CD4-positive, CD25-positive, alpha-beta regulatory T cell (primary cell): Measurements from ENCODE around the gene MEPE. TPM values are rescaled to one million over a fixed set of nuclear protein-coding genes. Genes with fewer than 3 reads are reported as not detected.

Experiments used
- ATAC-seq, 2 donors: fragments of 150-1000 bp; cut with Tn5 transposase; one replicate each; pipeline ENCODE4 v1.10.0; 2021; ENCODE audit warnings: low read depth in 2 of 2, moderate number of reproducible peaks in 2 of 2, moderate library complexity in 1 of 2
- DNase-seq, 3 donors: peaks; one replicate each; pipeline versions ENCODE4 v3.0.0 to v3.0.0-alpha.2; 2012 to 2022; ENCODE audit warnings: mixed read lengths in 1 of 3
- H3K27ac ChIP-seq: one replicate; pipeline ENCODE4 v1.7.0; 2013; ENCODE audit warnings: mild to moderate bottlenecking, low read length; ENCODE audit not compliant: insufficient read depth, poor library complexity, severe bottlenecking
- H3K27me3 ChIP-seq: one replicate; pipeline ENCODE4 v1.7.0; 2013; ENCODE audit warnings: low read length; ENCODE audit not compliant: control insufficient read depth, insufficient read depth
- H3K36me3 ChIP-seq: one replicate; pipeline ENCODE4 v1.7.0; 2013; ENCODE audit warnings: mild to moderate bottlenecking, low read length, moderate library complexity; ENCODE audit not compliant: control insufficient read depth, insufficient read depth
- H3K4me1 ChIP-seq: 2 replicates; pipeline ENCODE4 v1.7.0; 2013; ENCODE audit warnings: mild to moderate bottlenecking, low read length; ENCODE audit not compliant: insufficient read depth, control insufficient read depth, poor library complexity, severe bottlenecking
- H3K4me3 ChIP-seq: one replicate; pipeline ENCODE4 v1.7.0; 2013; ENCODE audit warnings: low read depth, mild to moderate bottlenecking, low read length, moderate library complexity
- H3K9me3 ChIP-seq, 2 experiments: 1 replicate in 1 of 2; 2 replicates in 1 of 2; pipeline ENCODE4 v1.7.0; 2013; ENCODE audit warnings: low read length in 2 of 2, mild to moderate bottlenecking in 1 of 2, moderate library complexity in 1 of 2; ENCODE audit not compliant: control insufficient read depth in 2 of 2
- H3K27ac Mint-ChIP-seq, 3 donors: one replicate each; pipeline ENCODE4 v1.8.0; 2020 to 2022; ENCODE audit warnings: mild to moderate bottlenecking in 3 of 3, mixed read lengths in 3 of 3, moderate library complexity in 2 of 3
- H3K27me3 Mint-ChIP-seq: one replicate; pipeline ENCODE4 v1.8.0; 2022; ENCODE audit warnings: mild to moderate bottlenecking, mixed read lengths
- H3K36me3 Mint-ChIP-seq: one replicate; pipeline ENCODE4 v1.8.0; 2020; ENCODE audit warnings: mixed read lengths
- H3K4me1 Mint-ChIP-seq, 4 donors: one replicate each; pipeline ENCODE4 v1.8.0; 2020 to 2022; ENCODE audit warnings: mixed read lengths in 4 of 4, mild to moderate bottlenecking in 1 of 4
- H3K4me3 Mint-ChIP-seq, 4 donors: one replicate each; pipeline ENCODE4 v1.8.0; 2020 to 2022; ENCODE audit warnings: mild to moderate bottlenecking in 4 of 4, mixed read lengths in 4 of 4, moderate library complexity in 3 of 4
- H3K9me3 Mint-ChIP-seq, 7 donors: one replicate each; pipeline ENCODE4 v1.8.0; 2020 to 2022; ENCODE audit warnings: mixed read lengths in 7 of 7, mild to moderate bottlenecking in 3 of 7, moderate library complexity in 2 of 7
- polyA plus RNA-seq, 4 donors: library from polyadenylated mRNA; unstranded; fragments of 300-500 nt; fragmentation: Illumina TruSeq; gene quantifications; one replicate each; pipeline ENCODE4 v1.2.3, GENCODE V29; 2021
- total RNA-seq: library from RNA; stranded (reverse); gene quantifications from one replicate; pipeline ENCODE4 v1.2.3, GENCODE V29; 2022

Gene MEPE
- total and polyA plus RNA-seq, 5 donors from 2014 or later = not detected

DNA sequence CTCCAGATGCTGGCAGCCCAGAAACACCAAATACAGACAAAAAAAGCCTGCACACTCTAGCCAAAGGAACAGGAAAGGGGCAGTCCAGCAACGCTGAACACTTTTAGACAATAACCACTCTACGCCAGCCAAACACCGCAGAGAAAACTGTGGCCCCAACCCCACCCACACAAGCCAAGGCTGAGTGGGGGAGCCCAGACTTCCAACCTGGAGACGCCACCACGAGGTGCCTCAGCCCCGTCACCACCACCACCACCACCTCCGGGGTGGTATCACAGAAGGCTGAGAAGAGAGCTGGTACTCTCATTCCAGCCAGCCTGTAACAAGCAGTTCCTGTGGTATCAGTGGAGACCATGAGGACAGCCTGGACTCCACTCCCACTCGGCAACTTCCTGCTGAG, 22.8 kb downstream of the MEPE start:
- Mint-ChIP-seq H3K27me3 (peaks cover 25% of the 10 kb centered on the region), H3K4me3 (no peak overlapping the region)
- H3K4me3 ChIP-seq = no peak overlapping the region

DNA sequence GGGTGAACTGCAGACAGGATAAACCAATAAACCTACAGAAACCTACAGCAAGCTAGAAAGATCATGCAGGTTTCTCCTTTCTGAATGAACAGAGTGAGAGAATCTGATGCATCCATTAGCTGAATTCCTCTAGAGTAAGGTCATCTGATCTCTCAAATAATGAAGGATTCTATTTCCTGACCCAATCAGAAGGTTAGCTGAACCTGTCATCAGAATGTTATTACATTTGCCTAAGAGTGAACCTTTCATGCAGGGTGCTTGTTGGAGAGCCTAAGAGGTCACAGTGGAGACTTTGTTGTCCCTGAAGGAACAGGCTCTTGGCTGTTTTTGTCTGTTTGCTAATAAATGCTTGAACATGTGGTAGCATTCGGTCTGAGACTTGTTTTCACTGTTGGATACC, 24.0 kb downstream of the MEPE start:
- H3K4me3 ChIP-seq = no peak overlapping the region
- Mint-ChIP-seq H3K27ac (no peak overlapping the region), H3K4me3 (no peak overlapping the region), H3K36me3 (no peaks in the 10 kb centered on the region), H3K27me3 (peaks cover 25% of the 10 kb centered on the region), H3K4me1 (no peaks in the 10 kb centered on the region), H3K9me3 (peaks cover 0 to 2% (median 0%) of the 10 kb centered on the region in 7 donors)
- ATAC-seq (no peak), DNase-seq (no peak)
- no peaks in the 10 kb centered on the region for H3K9me3 ChIP-seq
- no peaks in the 10 kb centered on the region for H3K4me1 ChIP-seq
- H3K27me3 ChIP-seq = peaks cover 13% of the 10 kb centered on the region
- no peak overlapping the region for H3K27ac ChIP-seq
- no peaks in the 10 kb centered on the region for H3K36me3 ChIP-seq

More for the DNA sequence above, 22.8 kb downstream of the MEPE start:
- no peak overlapping the region for H3K27ac Mint-ChIP-seq
- H3K9me3 ChIP-seq = no peaks in the 10 kb centered on the region
- H3K4me1 Mint-ChIP-seq = no peaks in the 10 kb centered on the region
- peaks cover 0 to 2% (median 0%) of the 10 kb centered on the region in 7 donors for H3K9me3 Mint-ChIP-seq
- ATAC-seq (no peak), DNase-seq (no peak)
- H3K36me3 Mint-ChIP-seq = no peaks in the 10 kb centered on the region
- H3K4me1 ChIP-seq = no peaks in the 10 kb centered on the region
- peaks cover 13% of the 10 kb centered on the region for H3K27me3 ChIP-seq
- H3K27ac ChIP-seq = no peak overlapping the region
- no peaks in the 10 kb centered on the region for H3K36me3 ChIP-seq

DNA sequence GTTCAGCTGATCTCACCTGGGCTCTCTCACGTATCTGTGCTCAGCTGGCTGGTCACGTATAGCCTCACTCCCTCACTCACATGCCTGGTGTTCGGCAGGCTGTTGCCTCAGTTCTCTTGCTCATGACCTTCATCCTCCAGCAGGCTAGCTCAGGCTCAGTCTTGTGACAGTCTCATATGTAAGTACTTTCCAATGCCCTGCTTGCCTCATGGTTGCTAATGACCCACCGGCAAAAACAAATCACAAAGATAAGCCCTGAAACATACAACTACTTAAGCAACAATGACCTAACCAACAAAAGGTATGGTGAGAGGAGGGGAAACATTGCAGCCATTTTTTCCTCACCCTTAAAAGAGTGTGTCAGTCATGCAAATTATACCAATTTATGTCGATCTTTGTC, 25.0 kb downstream of the MEPE start:
- Mint-ChIP-seq H3K4me1 (no peaks in the 10 kb centered on the region), H3K27me3 (peaks cover 25% of the 10 kb centered on the region), H3K27ac (no peak overlapping the region), H3K4me3 (no peak overlapping the region), H3K9me3 (peaks cover 0 to 2% (median 0%) of the 10 kb centered on the region in 7 donors), H3K36me3 (no peaks in the 10 kb centered on the region)
- no peak for DNase-seq
- Histone ChIP-seq H3K27me3 (peaks cover 13% of the 10 kb centered on the region), H3K9me3 (no peaks in the 10 kb centered on the region), H3K4me3 (no peak overlapping the region), H3K4me1 (no peaks in the 10 kb centered on the region), H3K36me3 (no peaks in the 10 kb centered on the region), H3K27ac (no peak overlapping the region)
- ATAC-seq = no peak

DNA sequence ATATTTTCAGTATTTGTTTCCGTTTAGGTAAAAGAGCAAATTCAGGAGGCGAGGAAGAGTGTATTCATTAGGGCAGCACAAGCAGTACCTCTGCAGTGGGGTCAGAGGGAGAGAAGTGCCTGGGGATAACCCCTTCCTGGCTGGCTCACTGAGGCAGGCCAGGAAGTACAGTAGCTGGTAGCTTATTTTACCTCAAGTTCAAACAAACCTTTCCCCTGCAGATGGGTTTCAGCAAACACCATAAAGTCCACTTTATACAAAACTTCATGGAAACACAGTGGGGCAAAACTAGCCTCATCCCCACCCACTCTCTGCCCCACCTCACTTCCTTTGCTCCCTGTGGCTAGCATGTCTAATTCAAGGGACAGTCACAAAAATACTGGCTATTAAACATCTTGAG, 29.5 kb downstream of the MEPE start:
- no peaks in the 10 kb centered on the region for H3K36me3 ChIP-seq
- H3K4me1 ChIP-seq = no peaks in the 10 kb centered on the region
- DNase-seq = no peak
- peaks cover 0 to 2% (median 0%) of the 10 kb centered on the region in 7 donors for H3K9me3 Mint-ChIP-seq
- H3K4me3 Mint-ChIP-seq = no peak overlapping the region
- ATAC-seq = no peak
- no peak overlapping the region for H3K27ac ChIP-seq
- peaks cover 5% of the 10 kb centered on the region for H3K27me3 ChIP-seq
- no peak overlapping the region for H3K27ac Mint-ChIP-seq
- H3K4me3 ChIP-seq = no peak overlapping the region
- no peaks in the 10 kb centered on the region for H3K4me1 Mint-ChIP-seq
- H3K9me3 ChIP-seq = no peaks in the 10 kb centered on the region
- H3K27me3 Mint-ChIP-seq = peaks cover 12% of the 10 kb centered on the region
- H3K36me3 Mint-ChIP-seq = no peaks in the 10 kb centered on the region

DNA sequence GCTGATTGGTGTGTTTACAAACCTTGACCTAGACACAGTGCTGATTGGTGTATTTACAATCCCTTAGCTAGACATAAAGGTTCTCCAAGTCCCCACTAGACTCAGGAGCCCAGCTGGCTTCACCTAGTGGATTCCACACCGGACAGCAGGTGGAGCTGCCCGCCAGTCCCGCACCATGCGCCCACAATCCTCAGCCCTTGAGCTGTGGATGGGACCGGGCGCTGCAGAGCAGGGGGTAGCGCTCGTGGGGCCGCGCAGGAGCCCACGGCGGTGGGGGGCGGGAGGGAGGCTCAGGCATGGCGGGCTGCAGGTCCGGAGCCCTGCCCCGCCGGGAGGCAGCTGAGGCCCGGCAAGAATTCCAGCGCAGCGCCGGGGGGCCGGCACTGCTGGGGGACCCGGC, 30.7 kb downstream of the MEPE start:
- no peaks in the 10 kb centered on the region for H3K36me3 Mint-ChIP-seq
- H3K9me3 ChIP-seq = no peaks in the 10 kb centered on the region
- H3K36me3 ChIP-seq = no peaks in the 10 kb centered on the region
- peaks cover 21% of the 10 kb centered on the region for H3K27me3 Mint-ChIP-seq
- ATAC-seq = no peak
- no peaks in the 10 kb centered on the region for H3K4me1 ChIP-seq
- no peaks in the 10 kb centered on the region for H3K4me1 Mint-ChIP-seq
- no peak overlapping the region for H3K4me3 ChIP-seq
- no peak overlapping the region for H3K27ac ChIP-seq
- no peaks in the 10 kb centered on the region for H3K9me3 Mint-ChIP-seq
- no peak overlapping the region for H3K27ac Mint-ChIP-seq
- H3K4me3 Mint-ChIP-seq = no peak overlapping the region
- peaks cover 6% of the 10 kb centered on the region for H3K27me3 ChIP-seq
- no peak for DNase-seq

DNA sequence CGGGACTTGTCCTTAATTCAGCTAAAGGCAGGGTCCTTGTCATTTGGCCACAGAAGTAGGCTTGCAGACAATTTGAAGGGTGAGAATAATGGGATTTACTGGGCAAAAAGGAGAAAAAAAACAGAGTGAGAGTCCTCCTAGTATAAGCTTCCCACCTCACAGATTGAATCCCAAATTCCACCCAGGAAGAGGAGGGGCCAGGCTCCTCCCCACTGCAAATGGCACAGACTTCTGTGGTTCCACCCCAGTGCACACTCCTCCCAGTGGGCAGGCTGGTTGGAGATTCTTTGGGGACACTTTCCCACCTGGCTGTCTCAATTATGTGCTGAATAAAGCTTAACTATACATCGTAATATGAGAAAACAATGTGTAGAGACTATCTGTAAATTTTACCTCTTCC, 31.6 kb downstream of the MEPE start:
- no peak overlapping the region for H3K4me3 ChIP-seq
- DNase-seq = no peak
- Mint-ChIP-seq H3K27me3 (peaks cover 17% of the 10 kb centered on the region), H3K36me3 (no peaks in the 10 kb centered on the region), H3K9me3 (no peaks in the 10 kb centered on the region), H3K27ac (no peak overlapping the region), H3K4me1 (no peaks in the 10 kb centered on the region), H3K4me3 (no peak overlapping the region)
- H3K27me3 ChIP-seq = peaks cover 6% of the 10 kb centered on the region
- no peak overlapping the region for H3K27ac ChIP-seq
- no peak for ATAC-seq
- no peaks in the 10 kb centered on the region for H3K9me3 ChIP-seq
- no peaks in the 10 kb centered on the region for H3K36me3 ChIP-seq
- no peaks in the 10 kb centered on the region for H3K4me1 ChIP-seq

DNA sequence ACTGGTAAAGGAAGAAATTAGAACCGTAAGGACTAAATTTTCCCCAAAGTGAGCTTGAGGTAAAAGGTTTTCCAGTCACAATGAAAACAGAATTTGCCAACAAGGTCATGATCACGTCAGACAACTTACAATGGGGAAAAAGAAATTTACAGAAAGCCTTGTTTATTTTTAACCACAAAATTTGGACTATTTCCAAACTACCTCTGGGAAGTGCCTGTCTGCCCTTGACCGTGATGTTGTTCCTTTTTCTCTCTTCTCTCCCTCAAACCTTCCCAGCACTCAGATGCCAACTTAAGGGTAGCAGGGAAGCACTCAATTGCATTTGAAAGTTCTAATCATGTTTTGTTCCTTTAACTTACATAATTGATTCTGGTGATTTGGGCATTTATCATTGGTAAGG, 32.5 kb downstream of the MEPE start:
- DNase-seq (no peak), ATAC-seq (no peak)
- H3K36me3 ChIP-seq = no peaks in the 10 kb centered on the region
- Mint-ChIP-seq H3K9me3 (no peaks in the 10 kb centered on the region), H3K27me3 (peaks cover 12% of the 10 kb centered on the region), H3K36me3 (no peaks in the 10 kb centered on the region), H3K4me3 (no peak overlapping the region), H3K4me1 (no peaks in the 10 kb centered on the region), H3K27ac (no peak overlapping the region)
- no peaks in the 10 kb centered on the region for H3K9me3 ChIP-seq
- no peak overlapping the region for H3K4me3 ChIP-seq
- H3K27me3 ChIP-seq = peaks cover 4% of the 10 kb centered on the region
- no peaks in the 10 kb centered on the region for H3K4me1 ChIP-seq
- H3K27ac ChIP-seq = no peak overlapping the region

DNA sequence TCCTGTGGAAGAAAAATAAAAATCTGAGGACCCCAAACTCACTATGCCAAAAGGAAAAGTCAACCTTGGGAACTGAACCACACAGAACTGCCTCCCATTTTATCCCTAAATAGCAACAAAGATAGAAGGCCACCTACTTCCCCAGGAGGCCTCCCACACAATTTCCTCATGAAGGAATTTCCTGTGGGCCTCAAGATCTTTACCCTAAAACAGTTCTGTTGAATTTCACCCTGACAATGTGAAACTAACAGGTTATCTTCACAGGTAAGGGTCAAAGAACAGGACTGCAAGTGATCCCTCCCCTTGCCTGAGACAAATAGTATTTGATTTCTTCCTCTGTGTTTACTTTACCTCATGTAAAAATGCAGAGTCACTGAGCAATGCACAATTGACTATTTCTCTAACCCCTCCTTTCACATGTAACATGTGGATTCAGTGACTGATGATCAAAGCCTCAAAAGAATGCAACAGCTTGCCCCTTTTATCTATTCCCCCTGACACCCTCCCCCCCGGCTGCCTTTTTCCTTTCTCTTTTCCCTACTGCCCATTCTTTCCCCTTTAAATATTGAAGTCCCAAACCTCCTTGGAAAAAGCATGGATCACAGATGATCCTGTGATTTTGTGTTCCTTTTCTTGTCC, 33.3 kb downstream of the MEPE start:
- Mint-ChIP-seq H3K9me3 (no peaks in the 10 kb centered on the region), H3K4me3 (no peak overlapping the region), H3K4me1 (no peaks in the 10 kb centered on the region), H3K36me3 (no peaks in the 10 kb centered on the region), H3K27ac (no peak overlapping the region), H3K27me3 (peaks cover 12% of the 10 kb centered on the region)
- peaks cover 4% of the 10 kb centered on the region for H3K27me3 ChIP-seq
- no peaks in the 10 kb centered on the region for H3K36me3 ChIP-seq
- no peak overlapping the region for H3K4me3 ChIP-seq
- no peaks in the 10 kb centered on the region for H3K4me1 ChIP-seq
- H3K9me3 ChIP-seq = no peaks in the 10 kb centered on the region
- ATAC-seq (no peak), DNase-seq (no peak)
- no peak overlapping the region for H3K27ac ChIP-seq
